NOMO-1 (cell line): Measurements from ENCODE around the gene TMEM156.

Experiments used
- DNase-seq, 2 experiments: peaks; one replicate each; lab custom pipeline; 2025; ENCODE audit not compliant: unreplicated experiment in 2 of 2; lab: John Stamatoyannopoulos, UW

Gene TMEM156, protein sequence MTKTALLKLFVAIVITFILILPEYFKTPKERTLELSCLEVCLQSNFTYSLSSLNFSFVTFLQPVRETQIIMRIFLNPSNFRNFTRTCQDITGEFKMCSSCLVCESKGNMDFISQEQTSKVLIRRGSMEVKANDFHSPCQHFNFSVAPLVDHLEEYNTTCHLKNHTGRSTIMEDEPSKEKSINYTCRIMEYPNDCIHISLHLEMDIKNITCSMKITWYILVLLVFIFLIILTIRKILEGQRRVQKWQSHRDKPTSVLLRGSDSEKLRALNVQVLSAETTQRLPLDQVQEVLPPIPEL

DNA sequence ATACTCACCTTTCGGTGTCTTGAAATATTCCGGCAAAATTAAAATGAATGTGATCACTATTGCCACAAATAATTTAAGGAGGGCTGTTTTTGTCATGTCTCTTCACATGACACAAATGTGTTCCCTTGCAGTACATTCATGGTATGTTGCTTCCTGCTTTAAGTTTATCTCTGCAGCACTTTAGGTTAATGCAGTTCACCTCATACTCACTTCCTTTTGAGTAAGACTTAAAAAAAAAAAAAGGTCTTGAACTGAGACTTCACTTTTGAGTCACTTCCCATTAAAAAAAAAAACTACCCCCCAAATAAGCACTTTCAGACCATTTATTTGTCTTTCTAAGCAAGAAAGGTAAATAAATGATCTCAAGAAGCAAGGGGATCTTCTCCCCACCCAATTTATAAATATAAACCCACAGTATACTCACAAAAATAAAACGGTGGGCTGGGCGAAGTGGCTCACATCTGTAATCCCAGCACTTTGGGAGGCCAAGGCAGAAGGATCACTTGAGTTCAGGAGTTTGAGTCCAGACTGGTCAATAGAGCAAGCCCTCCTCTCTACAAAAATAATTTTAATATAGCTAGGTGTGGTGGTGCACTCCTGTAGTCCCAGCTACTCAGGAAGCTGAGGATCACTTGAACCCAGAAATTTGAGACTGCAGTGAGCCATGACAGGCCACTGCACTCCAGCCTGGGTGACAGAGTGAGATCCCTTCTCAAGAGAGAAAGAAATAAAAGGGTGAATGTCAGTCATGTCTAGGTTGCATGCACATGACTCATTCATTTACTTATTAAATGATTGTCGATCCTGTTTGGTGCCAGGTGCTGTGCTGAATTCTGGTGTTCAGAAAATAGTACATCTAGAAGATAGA is at the start of gene TMEM156:
TMEM156 (minus strand) TSS at position 192 of the 868 bp plus-strand sequence; CDS start at position 96, 96 bp downstream.
- peak; percentile 36 to 88 for DNase-seq

GRCh38 chr4:39078829-39079228 is 46.6 kb upstream of the TMEM156 start:
- no peak for DNase-seq

- no peak for DNase-seq
Measured at GRCh38 chr4:39068907-39069306, 36.7 kb upstream of the TMEM156 start.

DNA sequence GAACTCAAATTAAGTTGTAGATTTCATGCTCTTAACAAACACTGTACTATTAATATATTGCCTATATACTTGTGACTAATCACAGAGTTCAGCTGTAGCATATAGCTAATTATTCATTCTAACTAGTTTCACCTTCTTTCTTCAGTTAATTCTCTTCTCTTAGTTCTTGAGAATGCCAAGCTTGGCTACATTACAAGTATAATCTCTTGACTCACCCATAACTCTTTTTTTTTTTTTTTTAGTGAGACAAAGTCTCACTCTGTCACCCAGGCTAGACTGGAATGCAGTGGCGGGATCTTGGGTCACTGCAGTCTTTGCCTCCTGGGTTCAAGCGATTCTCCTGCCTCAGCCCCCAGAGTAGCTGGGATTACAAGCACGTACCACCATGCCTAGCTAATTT is 35.2 kb upstream of the TMEM156 start:
- no peak for DNase-seq

GRCh38 chr4:39067031-39067430 is 34.8 kb upstream of the TMEM156 start:
- no peak for DNase-seq

GRCh38 chr4:39066371-39066770 is 34.2 kb upstream of the TMEM156 start:
- no peak for DNase-seq

DNA sequence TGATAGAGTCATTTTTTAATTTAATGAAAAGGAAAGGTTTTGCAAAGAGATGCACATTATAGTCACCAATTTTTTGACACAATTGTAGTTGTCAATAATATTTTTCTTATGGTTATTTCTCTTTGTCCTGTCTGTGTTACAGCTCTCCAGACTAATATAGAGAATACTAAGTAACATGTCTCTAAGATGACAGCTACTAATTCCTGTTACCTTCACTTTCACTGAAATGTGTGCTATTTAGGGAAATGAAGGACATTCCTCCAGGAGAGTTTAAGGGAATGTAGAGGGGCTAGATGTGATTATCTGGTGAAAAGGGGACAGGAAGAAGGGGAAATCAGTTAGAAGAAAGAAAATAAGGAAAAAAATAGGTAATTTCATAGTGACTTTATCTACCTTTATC is 31.2 kb upstream of the TMEM156 start:
- DNase-seq = no peak

GRCh38 chr4:39062770-39063097 is 30.5 kb upstream of the TMEM156 start:
- no peak for DNase-seq

GRCh38 chr4:39062094-39062769 is 30.0 kb upstream of the TMEM156 start, which contains the start of gene KLHL5:
KLHL5 (plus strand) TSS chr4:39062232; CDS start chr4:39062653, 421 bp downstream.
- DNase-seq = no peak

DNA sequence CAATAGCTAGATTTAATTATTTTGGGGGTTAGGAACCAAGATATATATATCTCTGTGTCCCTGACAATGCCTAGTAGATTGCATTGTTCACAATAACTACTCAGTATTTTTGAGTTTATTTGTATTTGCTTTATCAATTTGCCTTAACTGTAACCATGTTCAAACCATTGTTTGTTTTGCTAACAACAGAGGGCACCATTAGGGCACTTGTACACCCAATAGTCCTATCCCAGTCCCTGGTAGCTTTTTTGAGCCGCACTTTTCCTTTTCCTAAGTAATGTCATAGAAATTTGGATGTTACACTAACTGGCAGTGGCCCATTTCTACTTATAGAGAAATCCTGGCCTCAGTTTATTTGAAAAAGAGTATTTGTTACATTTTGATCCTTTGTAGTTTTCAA is 29.2 kb upstream of the TMEM156 start:
- DNase-seq = no peak

- DNase-seq = no peak
Measured at GRCh38 chr4:39056023-39056422, 23.8 kb upstream of the TMEM156 start.

DNA sequence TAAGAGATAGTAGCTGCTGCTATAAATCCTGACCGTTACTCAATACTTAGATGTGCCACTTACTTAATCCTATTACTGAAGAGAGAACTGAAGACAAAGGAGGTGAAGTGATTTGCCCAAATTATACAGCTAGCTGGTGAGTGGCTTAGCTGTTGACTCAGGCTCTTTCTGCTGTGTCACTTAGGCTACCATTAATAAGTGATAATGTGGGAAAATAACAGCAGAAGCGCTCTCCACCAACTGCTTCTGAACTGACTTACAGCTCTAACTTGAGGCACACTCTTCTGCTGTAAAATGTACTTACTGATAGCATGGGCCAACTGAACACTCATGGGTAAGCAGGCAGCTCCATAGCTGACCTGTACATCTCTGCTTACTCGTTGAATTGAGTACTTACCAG is 22.3 kb upstream of the TMEM156 start:
- no peak for DNase-seq

DNA sequence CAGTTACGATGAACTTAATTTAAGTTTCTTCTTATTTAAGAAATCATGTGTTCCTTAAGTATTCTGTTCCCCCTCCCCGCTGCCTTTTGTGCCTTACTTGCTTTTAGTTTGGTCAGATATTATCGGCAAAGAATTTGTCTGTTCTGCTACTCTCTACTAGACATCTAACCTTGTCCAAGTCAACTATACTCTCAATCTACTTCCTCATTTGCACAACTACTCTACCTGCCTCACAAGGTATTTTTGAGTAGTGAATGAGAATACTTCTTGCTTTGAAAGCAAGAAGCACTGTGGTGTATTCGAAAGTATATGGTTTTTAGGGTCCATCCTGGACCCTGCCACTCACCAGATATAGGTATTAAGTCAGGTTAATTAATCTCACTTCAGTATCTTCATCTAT is 21.8 kb upstream of the TMEM156 start:
- DNase-seq = no peak

DNA sequence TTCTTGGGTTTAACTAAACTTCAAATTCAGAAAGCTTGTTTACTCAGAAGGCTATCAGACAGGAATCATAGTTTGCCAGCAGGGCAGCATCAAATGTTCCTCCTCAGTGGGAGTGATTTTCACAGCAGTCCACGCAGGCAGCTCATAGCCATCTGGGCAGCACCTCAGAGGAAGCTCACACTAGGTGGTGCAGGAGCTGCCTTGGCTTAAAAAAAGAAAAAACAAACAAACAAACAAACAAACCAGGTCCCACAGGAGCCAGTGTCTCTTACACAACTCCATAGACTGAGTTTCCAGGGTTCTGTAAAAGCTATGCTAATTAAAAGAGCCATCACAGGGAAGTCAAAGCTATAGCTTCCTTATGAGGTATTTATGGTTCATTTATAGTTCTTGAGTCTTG is 19.3 kb upstream of the TMEM156 start:
- DNase-seq = no peak

- no peak for DNase-seq
Measured at GRCh38 chr4:39050590-39050989, 18.4 kb upstream of the TMEM156 start.

GRCh38 chr4:39048311-39048710 is 16.1 kb upstream of the TMEM156 start:
- no peak for DNase-seq

DNA sequence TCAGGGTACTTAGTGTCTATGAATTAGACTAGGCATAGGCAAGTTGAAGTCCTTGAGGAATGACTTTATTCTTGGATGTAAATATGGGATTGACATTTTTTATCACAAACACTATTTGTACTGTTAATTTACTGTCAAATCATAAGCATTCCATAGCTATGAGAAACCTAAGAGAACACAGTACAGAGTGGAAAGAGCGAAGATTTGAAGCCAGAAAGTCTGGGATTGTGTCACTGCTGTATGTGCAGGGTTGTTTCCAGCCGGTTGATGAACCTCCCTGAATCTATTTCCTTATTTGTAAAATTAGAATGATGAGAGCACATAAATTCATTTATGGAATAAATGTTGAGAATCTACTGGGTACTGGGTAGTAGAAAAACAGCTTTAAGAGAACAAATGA is 15.5 kb upstream of the TMEM156 start:
- DNase-seq = no peak

- peak; percentile 27 to 59 for DNase-seq
Measured at GRCh38 chr4:39046249-39046648, 14.0 kb upstream of the TMEM156 start.

- DNase-seq = peak in 1 of 2 experiments; percentile 59
Measured at GRCh38 chr4:39045827-39046221, 13.6 kb upstream of the TMEM156 start.

DNA sequence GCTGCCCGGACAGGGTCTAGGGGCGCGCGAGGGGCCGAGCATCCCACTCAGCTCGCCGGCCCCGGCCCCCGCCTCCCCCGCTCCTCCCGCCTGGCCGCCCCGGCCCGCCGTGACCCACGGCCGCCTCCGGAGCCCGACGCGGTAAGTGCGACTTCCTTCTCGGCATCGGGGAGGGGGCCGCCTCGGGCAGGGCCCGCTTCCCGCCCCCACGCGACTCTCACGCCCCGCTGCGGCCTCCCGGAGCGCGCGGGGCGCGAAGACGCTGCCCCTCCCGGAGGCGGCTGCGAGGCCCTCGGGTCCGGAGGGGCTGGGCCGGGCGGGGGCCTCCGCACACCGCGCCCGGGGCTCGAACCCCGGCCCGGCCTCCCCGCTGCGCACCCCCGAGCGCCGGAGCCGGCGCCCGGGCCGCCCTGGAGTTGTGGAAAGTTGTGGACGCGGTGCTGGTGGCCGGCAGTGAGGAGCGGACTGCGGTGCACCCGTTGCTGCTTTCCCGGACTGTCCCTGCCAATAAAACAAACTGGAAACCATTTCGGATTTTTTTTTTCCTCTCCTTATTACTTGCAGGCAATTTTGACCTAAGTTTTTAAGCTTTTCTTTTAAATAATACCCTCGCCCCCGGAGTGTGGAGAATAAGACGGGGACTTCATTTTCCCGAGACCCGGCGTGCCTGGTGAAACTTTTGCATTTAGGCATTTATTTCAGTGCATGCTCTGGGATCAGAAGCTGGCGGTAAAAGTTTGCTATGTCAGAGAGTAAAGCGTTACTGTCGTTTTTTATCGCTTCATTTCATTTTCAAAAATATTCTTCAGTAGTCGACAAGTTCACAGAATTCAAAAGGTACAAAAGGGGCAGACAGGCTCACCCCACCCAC is 13.0 kb upstream of the TMEM156 start:
- peak in 1 of 2 experiments; percentile 45 for DNase-seq
